ENCODE measurements around the gene ZFHX2.

Gene ZFHX2

DNA sequence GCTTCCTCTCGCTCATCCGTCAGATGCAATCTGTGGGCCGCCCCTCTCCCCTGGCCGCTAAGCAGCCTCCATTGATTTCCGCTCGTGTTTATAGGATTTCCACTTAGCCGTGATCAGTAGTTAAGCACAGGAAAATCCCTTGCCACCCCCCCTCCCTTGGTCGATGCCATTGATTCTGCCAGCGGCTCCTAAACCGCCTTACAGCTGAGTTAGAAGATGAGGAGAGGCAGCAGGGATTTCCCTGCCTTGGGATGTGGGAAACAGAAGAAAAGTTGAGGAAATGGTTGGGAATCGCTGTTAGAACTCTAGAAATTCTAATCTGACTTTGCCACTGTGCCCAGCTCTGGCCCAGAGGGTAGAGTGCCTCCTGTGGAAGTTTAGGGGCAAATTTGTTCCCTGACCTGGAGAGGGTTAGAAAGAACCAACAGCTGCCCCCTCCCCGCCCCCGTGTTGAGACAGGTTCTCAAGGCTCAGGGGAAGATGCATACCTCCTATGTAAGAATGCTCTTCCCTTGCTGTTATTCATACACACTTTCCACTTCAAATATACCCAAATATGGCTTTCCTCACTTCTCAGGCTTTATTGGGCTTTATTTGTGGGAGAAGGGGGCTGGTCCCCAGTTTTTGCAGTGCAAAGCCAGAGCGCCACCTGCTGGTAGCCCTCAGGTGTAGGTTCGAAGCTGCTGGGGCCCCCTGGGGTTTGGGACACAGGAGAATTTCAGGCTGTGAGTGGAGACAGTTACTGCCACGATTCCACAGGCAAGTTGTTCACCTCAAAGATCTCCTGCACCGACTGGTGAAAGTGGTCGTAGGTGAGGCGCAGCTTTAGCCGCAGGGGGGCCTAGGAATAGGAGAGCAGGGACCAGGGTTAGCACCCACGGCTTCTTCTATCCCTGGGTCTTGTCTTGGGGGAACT lies 7.7 kb upstream of the ZFHX2 start:
- H3K9me3 ChIP-seq (ENCODE audit: insufficient read depth, low read length): no peaks in the 10 kb centered on the region
- no peaks in the 10 kb centered on the region for H4K20me1 ChIP-seq (ENCODE audit: insufficient read depth, low read length)
- no peak overlapping the region for H3K9ac ChIP-seq (ENCODE audit: low read length)
- no peak overlapping the region for H3K27ac ChIP-seq (ENCODE audit: low read length)
- H3K4me2 ChIP-seq (ENCODE audit: low read length): no peak overlapping the region
- H3K4me3 ChIP-seq (ENCODE audit: low read length): no peak overlapping the region
- peaks cover 29% of the 10 kb centered on the region for H3K79me2 ChIP-seq (ENCODE audit: low read length)
- peaks cover 17% of the 10 kb centered on the region for H3K4me1 ChIP-seq (ENCODE audit: low read length)
- H2AFZ ChIP-seq (ENCODE audit: low read depth, low read length): no peak overlapping the region
- peaks cover 43% of the 10 kb centered on the region for H3K36me3 ChIP-seq (replicated peaks; ENCODE audit: low read depth, low read length)
- no peaks in the 10 kb centered on the region for H3K27me3 ChIP-seq (ENCODE audit: low read depth, low read length)
- TF ChIP-seq, protein P1, sequence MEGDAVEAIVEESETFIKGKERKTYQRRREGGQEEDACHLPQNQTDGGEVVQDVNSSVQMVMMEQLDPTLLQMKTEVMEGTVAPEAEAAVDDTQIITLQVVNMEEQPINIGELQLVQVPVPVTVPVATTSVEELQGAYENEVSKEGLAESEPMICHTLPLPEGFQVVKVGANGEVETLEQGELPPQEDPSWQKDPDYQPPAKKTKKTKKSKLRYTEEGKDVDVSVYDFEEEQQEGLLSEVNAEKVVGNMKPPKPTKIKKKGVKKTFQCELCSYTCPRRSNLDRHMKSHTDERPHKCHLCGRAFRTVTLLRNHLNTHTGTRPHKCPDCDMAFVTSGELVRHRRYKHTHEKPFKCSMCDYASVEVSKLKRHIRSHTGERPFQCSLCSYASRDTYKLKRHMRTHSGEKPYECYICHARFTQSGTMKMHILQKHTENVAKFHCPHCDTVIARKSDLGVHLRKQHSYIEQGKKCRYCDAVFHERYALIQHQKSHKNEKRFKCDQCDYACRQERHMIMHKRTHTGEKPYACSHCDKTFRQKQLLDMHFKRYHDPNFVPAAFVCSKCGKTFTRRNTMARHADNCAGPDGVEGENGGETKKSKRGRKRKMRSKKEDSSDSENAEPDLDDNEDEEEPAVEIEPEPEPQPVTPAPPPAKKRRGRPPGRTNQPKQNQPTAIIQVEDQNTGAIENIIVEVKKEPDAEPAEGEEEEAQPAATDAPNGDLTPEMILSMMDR (IDR thresholded peaks at IDR 0.05; ENCODE audit: low read depth, low read length): peak; percentile 97
- TF ChIP-seq EZH2phosphoT487 (IDR thresholded peaks at IDR 0.05; ENCODE audit: low read depth): no peak

DNA sequence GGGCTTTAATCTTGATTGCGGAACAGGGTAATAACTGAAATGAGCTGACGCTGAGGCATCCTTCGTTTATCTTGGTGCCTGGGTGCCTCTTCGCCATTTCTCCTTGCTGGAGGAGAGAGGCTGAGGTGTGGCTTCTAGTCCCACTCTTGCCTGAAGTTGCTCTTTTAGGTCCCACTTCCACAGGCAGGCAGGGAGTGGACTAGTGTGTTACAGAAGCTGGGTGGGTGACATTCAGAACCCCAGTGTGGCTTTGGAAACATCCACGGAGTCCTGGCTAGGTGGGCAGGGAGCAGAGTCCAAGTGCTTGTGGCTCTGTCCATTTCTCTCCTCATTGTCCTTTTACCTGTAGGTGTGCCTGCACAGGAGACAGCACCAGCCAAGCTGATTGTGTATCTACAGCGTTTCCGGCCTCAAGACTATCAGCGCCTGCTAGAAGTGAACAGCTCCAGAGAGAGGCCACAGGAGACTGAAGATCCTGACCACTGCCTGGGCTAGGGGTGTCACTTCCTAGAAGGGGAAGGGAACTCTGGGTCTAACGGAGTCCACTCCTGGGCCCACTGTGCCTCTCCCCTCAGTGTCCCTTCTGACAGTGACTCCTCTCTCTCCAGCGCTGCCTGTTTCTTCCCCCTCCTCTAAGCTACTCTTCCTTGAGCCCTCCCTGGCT lies 6.9 kb upstream of the ZFHX2 start:
- Histone ChIP-seq H3K9me3 (ENCODE audit: insufficient read depth, low read length) (no peaks in the 10 kb centered on the region), H3K27me3 (ENCODE audit: low read depth, low read length) (no peaks in the 10 kb centered on the region), H3K4me1 (ENCODE audit: low read length) (peaks cover 17% of the 10 kb centered on the region), H3K9ac (ENCODE audit: low read length) (no peak overlapping the region), H4K20me1 (ENCODE audit: insufficient read depth, low read length) (no peaks in the 10 kb centered on the region), H3K4me2 (ENCODE audit: low read length) (no peak overlapping the region), H3K27ac (ENCODE audit: low read length) (peak overlapping the region; percentile 67; the same call in 1 of the 2 replicates), H3K79me2 (ENCODE audit: low read length) (peaks cover 29% of the 10 kb centered on the region), H2AFZ (ENCODE audit: low read depth, low read length) (no peak overlapping the region), H3K4me3 (ENCODE audit: low read length) (no peak overlapping the region), H3K36me3 (replicated peaks; ENCODE audit: low read depth, low read length) (peaks cover 43% of the 10 kb centered on the region)
- TF ChIP-seq EZH2phosphoT487 (IDR thresholded peaks at IDR 0.05; ENCODE audit: low read depth): no peak
- TF ChIP-seq, protein P1 (IDR thresholded peaks at IDR 0.05; ENCODE audit: low read depth, low read length): no peak

DNA sequence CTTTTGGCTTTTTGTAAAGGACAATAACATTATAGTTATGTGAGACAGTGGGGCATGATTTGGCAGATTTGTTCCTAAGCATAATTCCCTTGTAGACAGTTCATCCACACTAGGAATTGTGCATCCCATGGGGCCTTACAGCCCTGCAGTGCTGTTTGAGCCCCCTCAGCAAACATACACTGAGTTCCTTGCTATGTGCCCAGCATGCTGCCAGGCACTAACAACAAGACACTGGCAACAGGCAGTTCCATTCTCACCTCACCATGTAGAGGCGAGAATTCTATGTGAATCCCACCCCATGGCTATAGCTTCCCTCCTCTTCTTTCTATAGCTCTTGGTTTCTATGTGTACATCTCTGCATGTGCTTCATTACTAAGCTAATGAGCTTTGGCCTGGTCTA lies 6.4 kb upstream of the ZFHX2 start:
- no peaks in the 10 kb centered on the region for H3K27me3 ChIP-seq (ENCODE audit: low read depth, low read length)
- H2AFZ ChIP-seq (ENCODE audit: low read depth, low read length): no peak overlapping the region
- no peaks in the 10 kb centered on the region for H4K20me1 ChIP-seq (ENCODE audit: insufficient read depth, low read length)
- peak overlapping the region; percentile 97; the same call in 1 of the 2 replicates for H3K4me3 ChIP-seq (ENCODE audit: low read length)
- H3K4me1 ChIP-seq (ENCODE audit: low read length): peaks cover 17% of the 10 kb centered on the region
- peaks cover 39% of the 10 kb centered on the region for H3K36me3 ChIP-seq (replicated peaks; ENCODE audit: low read depth, low read length)
- TF ChIP-seq, protein P1 (IDR thresholded peaks at IDR 0.05; ENCODE audit: low read depth, low read length): no peak
- no peak for TF ChIP-seq EZH2phosphoT487 (IDR thresholded peaks at IDR 0.05; ENCODE audit: low read depth)
- H3K4me2 ChIP-seq (ENCODE audit: low read length): peak overlapping the region; percentile 99
- peaks cover 29% of the 10 kb centered on the region for H3K79me2 ChIP-seq (ENCODE audit: low read length)
- H3K27ac ChIP-seq (ENCODE audit: low read length): peak overlapping the region; percentile 67
- H3K9me3 ChIP-seq (ENCODE audit: insufficient read depth, low read length): no peaks in the 10 kb centered on the region
- peak overlapping the region; percentile 91 for H3K9ac ChIP-seq (ENCODE audit: low read length)

DNA sequence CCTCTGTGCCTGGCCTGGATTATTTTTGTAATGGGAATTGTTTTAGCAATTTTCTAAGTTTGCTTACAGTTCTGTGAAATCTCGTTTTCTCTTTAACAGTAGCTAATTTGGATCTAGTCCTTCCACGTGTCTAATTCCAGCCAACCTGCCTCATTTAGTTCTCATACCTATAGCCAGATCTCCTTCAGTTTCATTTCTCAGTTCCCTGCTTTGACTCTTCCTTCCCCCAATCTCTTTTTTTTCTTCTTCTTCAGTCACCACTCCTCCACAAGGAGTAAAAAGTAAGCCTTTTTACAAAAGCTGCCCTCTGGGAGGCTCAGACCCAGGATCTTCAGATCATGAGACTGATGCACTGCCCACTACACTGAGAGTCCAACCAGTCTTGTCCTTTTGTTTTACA lies 6.0 kb upstream of the ZFHX2 start:
- TF ChIP-seq EZH2phosphoT487 (IDR thresholded peaks at IDR 0.05; ENCODE audit: low read depth): no peak
- TF ChIP-seq, protein P1 (IDR thresholded peaks at IDR 0.05; ENCODE audit: low read depth, low read length): no peak
- H3K27ac ChIP-seq (ENCODE audit: low read length): peak overlapping the region; percentile 67
- no peaks in the 10 kb centered on the region for H3K9me3 ChIP-seq (ENCODE audit: insufficient read depth, low read length)
- H3K9ac ChIP-seq (ENCODE audit: low read length): peak overlapping the region; percentile 91
- H3K79me2 ChIP-seq (ENCODE audit: low read length): peaks cover 29% of the 10 kb centered on the region
- peaks cover 37% of the 10 kb centered on the region for H3K36me3 ChIP-seq (replicated peaks; ENCODE audit: low read depth, low read length)
- H3K27me3 ChIP-seq (ENCODE audit: low read depth, low read length): no peaks in the 10 kb centered on the region
- peak overlapping the region; percentile 99 for H3K4me2 ChIP-seq (ENCODE audit: low read length)
- peaks cover 17% of the 10 kb centered on the region for H3K4me1 ChIP-seq (ENCODE audit: low read length)
- H2AFZ ChIP-seq (ENCODE audit: low read depth, low read length): no peak overlapping the region
- H3K4me3 ChIP-seq (ENCODE audit: low read length): peak overlapping the region; percentile 97
- no peaks in the 10 kb centered on the region for H4K20me1 ChIP-seq (ENCODE audit: insufficient read depth, low read length)
